A549 (cell line): ENCODE measurements around the gene MPHOSPH6. TPM values are rescaled to one million over a fixed set of nuclear protein-coding genes. Genes with fewer than 3 reads are reported as not detected.

Experiments used
- ATAC-seq, 2 experiments: fragments of 200-7000 bp in 1 of 2; fragments of >200 bp in 1 of 2; cut with Nextera tagmentation in 1 of 2; cut with Tn5 transposase in 1 of 2; 3 replicates each; pipeline versions ENCODE4 v1.8.0 to v1.9.1; 2018 to 2020; ENCODE audit warnings: mild to moderate bottlenecking in 1 of 2, moderate library complexity in 1 of 2
- CTCF ChIA-PET: fragments of 300-600 bp; sonication (Branson Sonifier 250); formaldehyde crosslinking; extraction: SDS; loops from one replicate; lab custom pipeline; 2021; ENCODE audit warnings: antibody characterized with exemption, inconsistent platforms; lab: Yijun Ruan, JAX
- POLR2A ChIA-PET: fragments of 350-600 bp; formaldehyde crosslinking; extraction: SDS; loops from one replicate; lab custom pipeline; 2021; ENCODE audit warnings: antibody characterized with exemption, inconsistent platforms; lab: Yijun Ruan, JAX
- DNase-seq, 2 experiments: peaks; one replicate each; pipeline versions ENCODE4 v3.0.0 to v3.0.0-alpha.2; 2011 to 2016; ENCODE audit warnings: low read depth in 1 of 2, low spot score in 1 of 2
- FAIRE-seq: peaks from 2 replicates; lab custom pipeline; 2011; peaks lifted over from hg19 to GRCh38; lab: Jason Lieb, UNC
- H3K27ac ChIP-seq, 2 experiments: fragments of >200 bp; sonication (Bioruptor Twin); formaldehyde crosslinking; 3 replicates each; pipeline ENCODE4 v1.5.1; 2016 to 2017
- H3K4me1 ChIP-seq: fragments of >200 bp; sonication (Bioruptor Twin); formaldehyde crosslinking; 3 replicates; pipeline ENCODE4 v1.6.1; 2016
- H3K4me2 ChIP-seq: fragments of >200 bp; sonication (Bioruptor Twin); formaldehyde crosslinking; 3 replicates; pipeline ENCODE4 v1.6.1; 2016
- H3K4me3 ChIP-seq: fragments of >200 bp; sonication (Bioruptor Twin); formaldehyde crosslinking; 3 replicates; pipeline ENCODE4 v1.5.1; 2016
- H3K9me3 ChIP-seq: fragments of >200 bp; sonication (Bioruptor Twin); formaldehyde crosslinking; 3 replicates; pipeline ENCODE4 v1.6.1; 2016
- BHLHE40 ChIP-seq: IDR thresholded peaks from 2 replicates; pipeline ENCODE4 v1.6.1; 2012; ENCODE audit warnings: low read depth, low read length, inconsistent platforms
- CHD2 ChIP-seq: fragments of 150-350 bp; IDR thresholded peaks from 2 replicates; pipeline ENCODE4 v1.6.1; 2014; ENCODE audit warnings: low read length; ENCODE audit not compliant: partially characterized antibody
- EHF ChIP-seq: fragments of 250-450 bp; sonication (Bioruptor Pico); IDR thresholded peaks from 2 replicates; pipeline ENCODE4 v1.5.0; 2020; ENCODE audit warnings: mild to moderate bottlenecking
- EP300 ChIP-seq, 2 experiments: fragments of >200 bp; sonication (Bioruptor Twin); formaldehyde crosslinking; IDR thresholded peaks; 2 replicates in 1 of 2; 3 replicates in 1 of 2; pipeline ENCODE4 v1.6.1; 2016 to 2017
- ESRRA ChIP-seq: fragments of 150-350 bp; IDR thresholded peaks from 2 replicates; pipeline ENCODE4 v1.6.1; 2014; ENCODE audit warnings: mild to moderate bottlenecking, low read length, borderline replicate concordance
- FOXS1 ChIP-seq: fragments of 250-450 bp; sonication (Bioruptor Pico); IDR thresholded peaks from 2 replicates; pipeline ENCODE4 v1.5.0; 2020; ENCODE audit warnings: mild to moderate bottlenecking, moderate library complexity
- GATA3 ChIP-seq: IDR thresholded peaks from 2 replicates; pipeline ENCODE4 v1.6.1; 2012; ENCODE audit warnings: borderline replicate concordance
- HOXB13 ChIP-seq: fragments of 250-450 bp; sonication (Bioruptor Pico); IDR thresholded peaks from 2 replicates; pipeline ENCODE4 v1.5.0; 2020; ENCODE audit warnings: low read depth, mild to moderate bottlenecking, moderate library complexity
- JUN ChIP-seq, 2 experiments: fragments of >200 bp; sonication (Bioruptor Twin); formaldehyde crosslinking; IDR thresholded peaks; 2 replicates in 1 of 2; 3 replicates in 1 of 2; pipeline ENCODE4 v1.6.1; 2016 to 2017
- JUNB ChIP-seq: fragments of >200 bp; sonication (Bioruptor Twin); formaldehyde crosslinking; IDR thresholded peaks from 2 replicates; pipeline ENCODE4 v1.6.1; 2016
- KDM5A ChIP-seq: fragments of 200-600 bp; sonication (generic); IDR thresholded peaks from 2 replicates; pipeline ENCODE4 v1.6.1; 2016; ENCODE audit warnings: antibody characterized with exemption, mild to moderate bottlenecking
- MAFK ChIP-seq: fragments of 450-650 bp; IDR thresholded peaks from 2 replicates; pipeline ENCODE4 v1.6.1; 2014; ENCODE audit not compliant: partially characterized antibody
- MYC ChIP-seq: IDR thresholded peaks from 2 replicates; pipeline ENCODE4 v1.6.1; 2012; ENCODE audit warnings: mild to moderate bottlenecking, inconsistent platforms, low read length, improper control_type of control experiment, borderline replicate concordance
- NR3C1 ChIP-seq: fragments of >200 bp; sonication (Bioruptor Twin); formaldehyde crosslinking; IDR thresholded peaks from 3 replicates; pipeline ENCODE4 v1.6.1; 2017
- POLR2AphosphoS2 ChIP-seq: conservative IDR thresholded peaks from 2 replicates; pipeline ENCODE4 v1.6.1; 2012; ENCODE audit warnings: low read length, improper control_type of control experiment, inconsistent platforms
- RCOR1 ChIP-seq: fragments of 150-350 bp; IDR thresholded peaks from 2 replicates; pipeline ENCODE4 v1.6.1; 2014; ENCODE audit warnings: antibody characterized with exemption, low read length, low read depth
- SMC3 ChIP-seq: fragments of >200 bp; sonication (Bioruptor Twin); formaldehyde crosslinking; IDR thresholded peaks from 3 replicates; pipeline ENCODE4 v1.6.1; 2018; ENCODE audit warnings: inconsistent platforms
- SREBF2 ChIP-seq: fragments of 450-650 bp; IDR thresholded peaks from 2 replicates; pipeline ENCODE4 v1.6.1; 2014; ENCODE audit warnings: mild to moderate bottlenecking, moderate library complexity
- TP53 ChIP-seq: fragments of 250-450 bp; sonication (Bioruptor Pico); IDR thresholded peaks from 2 replicates; pipeline ENCODE4 v1.5.0; 2021; ENCODE audit warnings: mild to moderate bottlenecking, moderate library complexity
- ZFP36 ChIP-seq: fragments of 450-650 bp; IDR thresholded peaks from 2 replicates; pipeline ENCODE4 v1.6.1; 2014; ENCODE audit warnings: borderline replicate concordance; ENCODE audit not compliant: partially characterized antibody
- ZNF302 ChIP-seq: fragments of 250-450 bp; sonication (Bioruptor Pico); IDR thresholded peaks from 2 replicates; pipeline ENCODE4 v1.9.0; 2021; ENCODE audit warnings: inconsistent platforms, mild to moderate bottlenecking, moderate library complexity
- ZSCAN20 ChIP-seq: fragments of 250-450 bp; sonication (Bioruptor Pico); IDR thresholded peaks from 2 replicates; pipeline ENCODE4 v1.8.0; 2022; ENCODE audit warnings: mild to moderate bottlenecking, moderate library complexity
- WGBS: methylation state at CpG from one replicate; pipeline ENCODE4 v1.1.6; 2017; ENCODE audit errors: missing lambda C conversion rate; 5-methylcytosine and 5-hydroxymethylcytosine counted together
- polyA plus RNA-seq, 4 experiments: library from polyadenylated mRNA; depleted of rRNA in 3 of 4; stranded (reverse); fragments of >200 nt; fragmentation: RNase III in 1 of 4; extraction: RNeasy Plus Mini Kit Qiagen cat#74134 plus additional on column Dnase treatment in 1 of 4; gene quantifications; 2 replicates in 3 of 4; 3 replicates in 1 of 4; pipeline ENCODE4 v1.2.3, GENCODE V29; 2011 to 2017
- TF ChIP-seq, protein P1 (sequence below): fragments of 250-450 bp; sonication (Bioruptor Pico); IDR thresholded peaks from 2 replicates; pipeline ENCODE4 v1.5.0; 2020; ENCODE audit warnings: low read depth, mild to moderate bottlenecking, moderate library complexity
- TF ChIP-seq, protein P2 (sequence below): fragments of >200 bp; sonication (Bioruptor Twin); formaldehyde crosslinking; IDR thresholded peaks from 2 replicates; pipeline ENCODE4 v1.6.1; 2016
- TF ChIP-seq, protein P3 (sequence below): IDR thresholded peaks from 2 replicates; pipeline ENCODE4 v1.6.1; 2012
- TF ChIP-seq, protein P4 (sequence below): fragments of >200 bp; sonication (Bioruptor Twin); formaldehyde crosslinking; IDR thresholded peaks from 3 replicates; pipeline ENCODE4 v1.5.1; 2016

Gene MPHOSPH6
- polyA plus RNA-seq, 2 of the 4 experiments (the other 2 are of a cell fraction): 43.7 to 49.4 TPM

DNA sequence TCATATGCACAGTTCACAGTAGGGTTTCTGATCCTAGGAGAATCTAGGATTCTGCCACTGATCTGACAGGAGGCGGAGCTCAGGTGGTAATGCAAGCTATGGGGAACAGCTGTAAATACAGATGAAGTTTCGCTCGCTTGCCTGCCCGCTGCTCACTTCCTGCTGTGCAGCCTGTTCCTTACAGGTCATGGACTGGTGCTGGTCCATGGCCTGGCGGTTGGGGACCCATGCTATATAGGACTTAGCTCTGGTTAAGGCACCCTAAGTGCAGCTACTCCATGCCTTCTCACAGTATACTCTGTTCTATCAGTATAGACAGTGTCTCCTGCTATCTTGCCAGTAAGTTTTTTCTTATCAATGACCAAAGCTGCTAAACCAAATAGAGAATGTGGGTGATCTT is 2.4 kb downstream of the MPHOSPH6 start:
- Histone ChIP-seq H3K27ac (no peak overlapping the region), H3K4me2 (no peak overlapping the region), H3K4me3 (no peak overlapping the region), H3K9me3 (peaks cover 4% of the 10 kb centered on the region; the same call in 1 of the 3 replicates), H3K4me1 (peaks cover 4% of the 10 kb centered on the region; the same call in 2 of the 3 replicates)
- 93% methylated on average over 5 of the region's 5 CpGs for WGBS
- TF ChIP-seq GATA3 (no peak), BHLHE40 (no peak), SREBF2 (no peak), SMC3 (no peak), EP300 (IDR thresholded peaks at IDR 0.05) (no peak), HOXB13 (no peak)
- TF ChIP-seq, protein P1, sequence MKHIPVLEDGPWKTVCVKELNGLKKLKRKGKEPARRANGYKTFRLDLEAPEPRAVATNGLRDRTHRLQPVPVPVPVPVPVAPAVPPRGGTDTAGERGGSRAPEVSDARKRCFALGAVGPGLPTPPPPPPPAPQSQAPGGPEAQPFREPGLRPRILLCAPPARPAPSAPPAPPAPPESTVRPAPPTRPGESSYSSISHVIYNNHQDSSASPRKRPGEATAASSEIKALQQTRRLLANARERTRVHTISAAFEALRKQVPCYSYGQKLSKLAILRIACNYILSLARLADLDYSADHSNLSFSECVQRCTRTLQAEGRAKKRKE (CRISPR knock-in tag): no peak
- TF ChIP-seq, protein P2, sequence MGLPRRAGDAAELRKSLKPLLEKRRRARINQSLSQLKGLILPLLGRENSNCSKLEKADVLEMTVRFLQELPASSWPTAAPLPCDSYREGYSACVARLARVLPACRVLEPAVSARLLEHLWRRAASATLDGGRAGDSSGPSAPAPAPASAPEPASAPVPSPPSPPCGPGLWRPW: no peak
- POLR2A ChIA-PET: no interaction called here
- DNase-seq (no peak), ATAC-seq (no peak), FAIRE-seq (no peak)
- CTCF ChIA-PET: interaction anchor here (1.4 kb wide), 1 partner anchor 107 kb away, joined by 4 read pairs; no protein-coding TSS in a partner anchor

DNA sequence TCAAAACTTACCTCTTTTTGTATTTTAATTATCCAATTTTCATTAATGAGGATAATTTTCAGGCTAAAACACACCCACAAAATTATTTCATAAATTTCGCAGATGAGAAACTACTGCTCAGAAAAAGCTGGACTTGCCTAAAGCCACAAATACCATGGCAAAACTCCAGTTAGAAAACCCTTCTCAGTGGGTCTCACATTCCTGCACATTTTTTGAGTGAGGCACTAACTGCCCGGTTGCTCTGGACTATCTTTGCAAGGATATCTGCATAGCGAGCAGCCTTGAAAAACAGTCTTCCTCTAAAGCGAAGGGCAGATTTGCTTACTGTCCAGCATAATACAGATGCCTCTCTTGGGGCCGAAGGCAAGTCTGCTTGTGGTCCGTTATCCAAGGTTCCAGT is 9.8 kb downstream of the MPHOSPH6 start:
- ATAC-seq (no peak), FAIRE-seq (no peak), DNase-seq (no peak)
- ChIA-PET CTCF (no interaction called here), POLR2A (interaction anchor here (0.9 kb wide), 1 partner anchor 10 kb away, joined by 3 read pairs; the partner anchor contains the start of gene MPHOSPH6)
- Histone ChIP-seq H3K4me1 (no peaks in the 10 kb centered on the region), H3K9me3 (no peaks in the 10 kb centered on the region), H3K27ac (no peak overlapping the region), H3K4me2 (no peak overlapping the region), H3K4me3 (no peak overlapping the region)
- 86% methylated on average over 6 of the region's 6 CpGs for WGBS
- no peak for TF ChIP-seq CHD2
- TF ChIP-seq JUN (IDR thresholded peaks at IDR 0.05): no peak
- no peak for TF ChIP-seq JUNB
- no peak for TF ChIP-seq ESRRA
- TF ChIP-seq POLR2AphosphoS2: no peak
- no peak for TF ChIP-seq EP300 (IDR thresholded peaks at IDR 0.05)
- TF ChIP-seq NR3C1: no peak
- no peak for TF ChIP-seq BHLHE40
- TF ChIP-seq, protein P3, sequence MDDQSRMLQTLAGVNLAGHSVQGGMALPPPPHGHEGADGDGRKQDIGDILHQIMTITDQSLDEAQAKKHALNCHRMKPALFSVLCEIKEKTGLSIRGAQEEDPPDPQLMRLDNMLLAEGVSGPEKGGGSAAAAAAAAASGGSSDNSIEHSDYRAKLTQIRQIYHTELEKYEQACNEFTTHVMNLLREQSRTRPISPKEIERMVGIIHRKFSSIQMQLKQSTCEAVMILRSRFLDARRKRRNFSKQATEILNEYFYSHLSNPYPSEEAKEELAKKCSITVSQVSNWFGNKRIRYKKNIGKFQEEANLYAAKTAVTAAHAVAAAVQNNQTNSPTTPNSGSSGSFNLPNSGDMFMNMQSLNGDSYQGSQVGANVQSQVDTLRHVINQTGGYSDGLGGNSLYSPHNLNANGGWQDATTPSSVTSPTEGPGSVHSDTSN: no peak

DNA sequence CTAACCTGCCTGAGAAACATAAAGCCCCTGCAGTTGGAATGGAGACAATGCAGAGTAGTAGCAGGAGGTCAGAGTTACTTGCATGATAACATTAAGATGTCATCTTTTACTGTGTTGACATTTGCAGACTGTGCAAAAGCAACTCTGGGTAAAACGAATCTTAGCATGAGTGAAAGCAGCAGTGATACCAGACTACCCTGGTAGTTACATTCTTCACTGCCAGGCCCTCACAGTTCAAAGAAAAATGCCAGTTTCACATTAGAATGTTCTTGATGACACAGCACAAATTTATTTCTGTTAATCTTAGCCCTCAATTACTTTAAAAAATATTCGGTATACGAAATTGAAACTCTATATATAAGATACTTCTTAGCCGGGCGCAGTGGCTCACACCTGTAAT is 12.2 kb downstream of the MPHOSPH6 start:
- Histone ChIP-seq H3K4me1 (peaks cover 4% of the 10 kb centered on the region; the same call in 2 of the 3 replicates), H3K9me3 (peaks cover 2% of the 10 kb centered on the region; the same call in 1 of the 3 replicates), H3K27ac (no peak overlapping the region), H3K4me2 (no peak overlapping the region), H3K4me3 (no peak overlapping the region)
- POLR2A ChIA-PET: no interaction called here
- ATAC-seq (no peak), DNase-seq (no peak), FAIRE-seq (no peak)
- WGBS: 88% methylated on average over 5 of the region's 5 CpGs
- CTCF ChIA-PET: no interaction called here
- TF ChIP-seq SMC3 (no peak), MAFK (peak; percentile 85), KDM5A (no peak), HOXB13 (no peak)
- TF ChIP-seq, all 56 proteins: peak for 1

DNA sequence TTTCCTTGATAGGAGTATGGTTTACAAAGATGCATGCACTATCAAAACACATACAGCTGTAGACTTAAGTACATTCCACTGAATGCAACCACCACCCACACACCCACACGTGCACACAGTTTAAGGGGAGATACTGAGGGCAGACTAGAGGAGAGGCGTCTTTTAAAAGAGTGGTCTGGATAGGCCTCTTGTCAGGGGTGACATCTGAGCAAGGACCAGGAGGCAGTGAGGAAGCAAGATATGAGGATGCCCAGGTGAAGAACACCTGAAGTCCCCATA is 12.6 kb downstream of the MPHOSPH6 start:
- peaks cover 2% of the 10 kb centered on the region; the same call in 1 of the 3 replicates for H3K9me3 ChIP-seq
- DNase-seq (no peak), ATAC-seq (no peak), FAIRE-seq (no peak)
- H3K4me1 ChIP-seq: peaks cover 8% of the 10 kb centered on the region; the same call in 2 of the 3 replicates
- H3K27ac ChIP-seq: no peak overlapping the region
- TF ChIP-seq MAFK: no peak
- no peak for TF ChIP-seq EHF
- TF ChIP-seq TP53 (CRISPR knock-in tag): no peak
- TF ChIP-seq NR3C1: no peak
- no peak for TF ChIP-seq ESRRA
- TF ChIP-seq, protein P3: no peak
- TF ChIP-seq ZNF302 (CRISPR knock-in tag): no peak
- TF ChIP-seq BHLHE40: no peak
- no peak for TF ChIP-seq RCOR1
- TF ChIP-seq SMC3: no peak
- no peak for TF ChIP-seq ZSCAN20
- no peak for TF ChIP-seq MYC
- TF ChIP-seq, protein P4, sequence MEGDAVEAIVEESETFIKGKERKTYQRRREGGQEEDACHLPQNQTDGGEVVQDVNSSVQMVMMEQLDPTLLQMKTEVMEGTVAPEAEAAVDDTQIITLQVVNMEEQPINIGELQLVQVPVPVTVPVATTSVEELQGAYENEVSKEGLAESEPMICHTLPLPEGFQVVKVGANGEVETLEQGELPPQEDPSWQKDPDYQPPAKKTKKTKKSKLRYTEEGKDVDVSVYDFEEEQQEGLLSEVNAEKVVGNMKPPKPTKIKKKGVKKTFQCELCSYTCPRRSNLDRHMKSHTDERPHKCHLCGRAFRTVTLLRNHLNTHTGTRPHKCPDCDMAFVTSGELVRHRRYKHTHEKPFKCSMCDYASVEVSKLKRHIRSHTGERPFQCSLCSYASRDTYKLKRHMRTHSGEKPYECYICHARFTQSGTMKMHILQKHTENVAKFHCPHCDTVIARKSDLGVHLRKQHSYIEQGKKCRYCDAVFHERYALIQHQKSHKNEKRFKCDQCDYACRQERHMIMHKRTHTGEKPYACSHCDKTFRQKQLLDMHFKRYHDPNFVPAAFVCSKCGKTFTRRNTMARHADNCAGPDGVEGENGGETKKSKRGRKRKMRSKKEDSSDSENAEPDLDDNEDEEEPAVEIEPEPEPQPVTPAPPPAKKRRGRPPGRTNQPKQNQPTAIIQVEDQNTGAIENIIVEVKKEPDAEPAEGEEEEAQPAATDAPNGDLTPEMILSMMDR: no peak
- TF ChIP-seq FOXS1 (CRISPR knock-in tag): no peak
- TF ChIP-seq ZFP36: no peak
- WGBS: 76% methylated on average over 2 of the region's 2 CpGs
- H3K4me3 ChIP-seq: no peak overlapping the region
- ChIA-PET POLR2A (no interaction called here), CTCF (no interaction called here)
- H3K4me2 ChIP-seq: no peak overlapping the region
